ENCODE data around the gene CDK2AP2. TPM values are rescaled to one million over a fixed set of nuclear protein-coding genes. Genes with fewer than 3 reads are reported as not detected.
A peak's percentile ranks its signal among the peaks of the same experiment; 100 is the strongest.

CDK2AP2 gene
- total and polyA plus RNA-seq, 8 donors, result 27.1 to 65.6 (median 38.2) TPM

- intact Hi-C loops (cut with DNase I), result no loop called here
- FAIRE-seq, result no peak
- DNase-seq, result peak in 1 of 6 donors; percentile 57
These were observed 37.3 kb upstream of the CDK2AP2 start for GRCh38 chr11:67545280-67545679.

GRCh38 chr11:67544616-67545242 is 36.8 kb upstream of the CDK2AP2 start:
- no peak overlapping the region for H3K4me3 ChIP-seq
- no peaks in the 10 kb centered on the region for H3K36me3 ChIP-seq
- TF ChIP-seq, protein P1, sequence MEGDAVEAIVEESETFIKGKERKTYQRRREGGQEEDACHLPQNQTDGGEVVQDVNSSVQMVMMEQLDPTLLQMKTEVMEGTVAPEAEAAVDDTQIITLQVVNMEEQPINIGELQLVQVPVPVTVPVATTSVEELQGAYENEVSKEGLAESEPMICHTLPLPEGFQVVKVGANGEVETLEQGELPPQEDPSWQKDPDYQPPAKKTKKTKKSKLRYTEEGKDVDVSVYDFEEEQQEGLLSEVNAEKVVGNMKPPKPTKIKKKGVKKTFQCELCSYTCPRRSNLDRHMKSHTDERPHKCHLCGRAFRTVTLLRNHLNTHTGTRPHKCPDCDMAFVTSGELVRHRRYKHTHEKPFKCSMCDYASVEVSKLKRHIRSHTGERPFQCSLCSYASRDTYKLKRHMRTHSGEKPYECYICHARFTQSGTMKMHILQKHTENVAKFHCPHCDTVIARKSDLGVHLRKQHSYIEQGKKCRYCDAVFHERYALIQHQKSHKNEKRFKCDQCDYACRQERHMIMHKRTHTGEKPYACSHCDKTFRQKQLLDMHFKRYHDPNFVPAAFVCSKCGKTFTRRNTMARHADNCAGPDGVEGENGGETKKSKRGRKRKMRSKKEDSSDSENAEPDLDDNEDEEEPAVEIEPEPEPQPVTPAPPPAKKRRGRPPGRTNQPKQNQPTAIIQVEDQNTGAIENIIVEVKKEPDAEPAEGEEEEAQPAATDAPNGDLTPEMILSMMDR (IDR thresholded peaks at IDR 0.05), result no peak
- intact Hi-C loops (cut with DNase I), result no loop called here
- no peaks in the 10 kb centered on the region for H3K9me3 ChIP-seq
- H3K27ac ChIP-seq, result peak overlapping the region in 2 of 4 donors; percentile 6 to 42
- FAIRE-seq (no peak), DNase-seq (no peak), ATAC-seq (peak in 3 of 4 donors; percentile 33 to 45 (median 37))
- no peaks in the 10 kb centered on the region for H3K27me3 ChIP-seq
- peaks cover 4 to 6% (median 5%) of the 10 kb centered on the region in 3 donors for H3K4me1 ChIP-seq
- WGBS, 2 donors, result 55 to 60% methylated on average over 10 of the region's 10 CpGs

More at GRCh38 chr11:67545280-67545679, 37.3 kb upstream of the CDK2AP2 start:
- TF ChIP-seq, protein P1 (IDR thresholded peaks at IDR 0.05), result no peak
- Histone ChIP-seq H3K27me3 (no peaks in the 10 kb centered on the region), H3K9me3 (no peaks in the 10 kb centered on the region), H3K4me1 (peaks cover 4 to 6% (median 5%) of the 10 kb centered on the region in 3 donors), H3K27ac (peak overlapping the region in 2 of 4 donors; percentile 6 to 42), H3K36me3 (no peaks in the 10 kb centered on the region), H3K4me3 (no peak overlapping the region)
- ATAC-seq, result peak in 3 of 4 donors; percentile 13 to 47 (median 16)
- 39 to 44% methylated on average over 8 of the region's 8 CpGs for WGBS, 2 donors

DNA sequence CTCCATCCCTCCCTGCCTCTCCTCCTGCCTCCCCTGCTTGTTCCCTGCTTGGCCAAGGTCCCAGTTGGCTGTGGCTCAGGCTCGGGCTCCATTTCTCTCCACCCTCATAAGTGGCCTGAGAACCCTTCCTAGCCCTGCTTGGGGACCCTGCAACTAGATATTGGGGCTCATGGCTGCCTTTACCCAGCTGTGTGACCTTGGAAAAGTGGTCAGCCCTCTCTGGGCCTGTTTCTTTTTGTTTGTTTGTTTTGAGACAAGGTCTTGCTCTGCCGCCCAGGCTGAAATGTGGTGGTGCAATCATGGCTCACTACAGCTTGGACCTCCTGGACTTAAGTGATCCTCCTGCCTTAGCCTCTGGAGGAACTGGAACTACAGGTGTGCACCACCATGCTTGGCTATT is 35.6 kb upstream of the CDK2AP2 start:
- ATAC-seq, result no peak
- Histone ChIP-seq H3K9me3 (no peaks in the 10 kb centered on the region), H3K27ac (no peak overlapping the region), H3K4me1 (peaks cover 4 to 6% (median 5%) of the 10 kb centered on the region in 3 donors), H3K27me3 (no peaks in the 10 kb centered on the region), H3K36me3 (no peaks in the 10 kb centered on the region), H3K4me3 (no peak overlapping the region)
- intact Hi-C loops (cut with DNase I), result no loop called here
- no peak for DNase-seq
- TF ChIP-seq, protein P1 (IDR thresholded peaks at IDR 0.05), result no peak
- FAIRE-seq, result no peak
- 32 to 49% methylated on average over 2 of the region's 2 CpGs for WGBS, 2 donors

DNA sequence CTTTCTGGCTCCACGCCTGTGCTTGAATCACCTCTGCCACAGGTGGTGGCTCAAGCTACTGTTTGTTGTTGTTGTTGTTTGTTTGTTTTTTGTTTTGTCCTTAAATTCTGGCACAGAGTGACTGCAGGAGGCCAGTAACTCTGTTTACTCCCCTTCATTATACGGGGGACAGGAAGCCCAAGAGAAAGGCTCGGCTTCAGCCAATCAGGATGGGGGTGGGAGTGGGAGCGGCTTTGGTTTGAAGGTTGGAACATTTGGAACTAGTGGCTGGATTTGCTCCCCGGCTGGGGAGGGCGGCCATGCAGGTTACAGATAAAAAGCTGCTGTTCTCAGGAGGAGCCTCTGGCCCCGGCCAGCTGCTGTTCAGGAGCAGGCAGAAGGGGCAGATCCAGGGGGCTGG is 35.0 kb upstream of the CDK2AP2 start:
- intact Hi-C loops (cut with DNase I), result no loop called here
- Histone ChIP-seq H3K27ac (no peak overlapping the region), H3K36me3 (no peaks in the 10 kb centered on the region), H3K27me3 (no peaks in the 10 kb centered on the region), H3K4me3 (no peak overlapping the region), H3K9me3 (no peaks in the 10 kb centered on the region), H3K4me1 (peaks cover 4 to 6% (median 5%) of the 10 kb centered on the region in 3 donors)
- no peak for DNase-seq
- ATAC-seq, result no peak
- WGBS, 2 donors, result 70 to 86% methylated on average over 6 to 7 of the region's 7 CpGs
- no peak for FAIRE-seq
- TF ChIP-seq, protein P1 (IDR thresholded peaks at IDR 0.05), result no peak

GRCh38 chr11:67542169-67542568 is 34.2 kb upstream of the CDK2AP2 start:
- 69 to 91% methylated on average over 3 of the region's 3 CpGs for WGBS, 2 donors
- no peak for FAIRE-seq
- Histone ChIP-seq H3K27me3 (no peaks in the 10 kb centered on the region), H3K27ac (no peak overlapping the region), H3K9me3 (no peaks in the 10 kb centered on the region), H3K4me1 (peaks cover 4 to 6% (median 5%) of the 10 kb centered on the region in 3 donors), H3K4me3 (no peak overlapping the region), H3K36me3 (no peaks in the 10 kb centered on the region)
- TF ChIP-seq, protein P1 (IDR thresholded peaks at IDR 0.05), result no peak
- ATAC-seq, result no peak
- intact Hi-C loops (cut with DNase I), result no loop called here
- DNase-seq, result no peak

Data from pancreas (tissue), 10 donors.